HFFc6 (cell line): ENCODE data around the gene NES. TPM values are rescaled to one million over a fixed set of nuclear protein-coding genes. Genes with fewer than 3 reads are reported as not detected.

Experiments
- DNase-seq: peaks from one replicate; pipeline ENCODE4 v3.0.0-alpha.2; 2018
- H3K27ac Mint-ChIP-seq: 2 replicates; pipeline ENCODE4 v1.8.0; 2020; ENCODE audit warnings: mild to moderate bottlenecking, mixed read lengths
- H3K27me3 Mint-ChIP-seq: 2 replicates; pipeline ENCODE4 v1.8.0; 2021; ENCODE audit warnings: mild to moderate bottlenecking, moderate library complexity, mixed read lengths; ENCODE audit not compliant: insufficient read depth
- H3K36me3 Mint-ChIP-seq: 2 replicates; pipeline ENCODE4 v1.8.0; 2021; ENCODE audit warnings: low read depth, mixed read lengths
- H3K4me1 Mint-ChIP-seq: 2 replicates; pipeline ENCODE4 v1.8.0; 2020; ENCODE audit warnings: low read depth, mixed read lengths
- H3K4me3 Mint-ChIP-seq: 2 replicates; pipeline ENCODE4 v1.8.0; 2020; ENCODE audit warnings: mild to moderate bottlenecking, moderate library complexity, mixed read lengths
- H3K9me3 Mint-ChIP-seq: 2 replicates; pipeline ENCODE4 v1.8.0; 2020; ENCODE audit warnings: mild to moderate bottlenecking, mixed read lengths
- CTCF ChIP-seq: fragments of 200-600 bp; sonication (generic); IDR thresholded peaks from 2 replicates; pipeline ENCODE4 v1.5.0; 2021; ENCODE audit warnings: antibody characterized with exemption, mild to moderate bottlenecking
- total RNA-seq, 6 experiments: library from RNA; stranded (reverse); fragmentation: NEBNext Ultra II Directional; extraction: Animal tissue kit (Norgen Biotek cat#: 25700); gene quantifications; 2 replicates in 1 of 6; 3 replicates in 5 of 6; pipeline ENCODE4 v1.2.3, GENCODE V29; 2021

The NES gene
- total RNA-seq, 6 experiments from 2014 or later: 106 to 126 (median 116) TPM

DNA sequence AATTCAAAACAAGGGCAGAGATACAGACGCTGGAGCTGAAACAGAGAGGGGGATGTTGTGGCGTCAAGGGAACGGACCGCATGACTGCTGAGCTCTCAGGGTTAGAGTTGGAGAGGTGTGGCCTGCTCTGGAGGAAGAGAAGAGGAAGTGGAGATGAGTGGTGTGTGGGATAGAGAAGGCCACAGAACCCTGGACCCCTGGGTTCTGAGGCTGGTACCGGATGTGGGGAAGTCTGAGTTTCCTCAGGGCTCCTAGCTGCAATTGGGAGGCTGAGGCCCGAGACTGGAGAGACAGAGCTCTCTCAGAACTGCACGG is 33.5 kb downstream of the NES start:
- Mint-ChIP-seq H3K4me3 (no peak overlapping the region), H3K9me3 (no peaks in the 10 kb centered on the region), H3K36me3 (no peaks in the 10 kb centered on the region), H3K27me3 (peaks cover 73% of the 10 kb centered on the region), H3K27ac (no peak overlapping the region), H3K4me1 (peaks cover 7% of the 10 kb centered on the region; the same call in 1 of the 2 replicates)
- no peak for DNase-seq
- TF ChIP-seq CTCF: no peak

DNA sequence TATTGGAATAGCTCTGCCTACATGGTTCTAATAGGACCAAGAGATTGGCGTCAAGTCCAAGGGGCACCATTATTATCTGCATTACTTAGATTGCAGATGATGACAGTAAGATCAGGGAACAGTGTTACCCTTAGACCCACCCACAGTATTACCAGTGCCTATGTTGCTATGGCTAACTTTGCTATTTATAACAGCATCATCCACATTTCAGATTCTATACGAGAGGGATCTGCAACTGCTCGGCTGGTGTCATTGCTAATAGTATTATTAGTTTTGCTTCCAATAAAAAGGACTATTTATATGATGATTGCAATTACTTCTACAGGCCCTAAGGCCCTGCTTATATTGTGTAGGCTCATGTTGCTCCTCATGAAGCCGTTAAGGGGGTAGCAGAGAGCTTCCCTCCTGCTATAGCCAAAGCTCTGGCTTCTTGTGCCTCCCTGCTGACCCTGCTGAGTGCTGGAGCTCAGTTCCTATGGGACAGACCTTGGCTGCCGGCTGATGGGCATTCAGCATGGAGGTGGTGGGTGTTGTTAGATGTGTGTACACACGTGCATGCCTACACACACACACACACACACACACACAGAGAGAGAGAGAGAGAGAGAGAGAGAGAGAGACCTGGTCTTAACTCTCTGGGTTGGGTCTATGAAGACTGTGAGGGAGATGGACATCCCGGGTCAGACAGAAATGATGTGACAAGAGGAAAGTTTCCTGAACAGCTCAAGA is 34.0 kb downstream of the NES start:
- Mint-ChIP-seq H3K36me3 (no peaks in the 10 kb centered on the region), H3K9me3 (no peaks in the 10 kb centered on the region), H3K27me3 (peaks cover 74% of the 10 kb centered on the region), H3K27ac (no peak overlapping the region), H3K4me3 (no peak overlapping the region), H3K4me1 (peaks cover 7% of the 10 kb centered on the region; the same call in 1 of the 2 replicates)
- TF ChIP-seq CTCF: no peak
- DNase-seq: no peak

GRCh38 chr1:156642265-156643048 is 34.8 kb downstream of the NES start:
- Mint-ChIP-seq H3K27me3 (peaks cover 67% of the 10 kb centered on the region), H3K4me1 (peaks cover 7% of the 10 kb centered on the region; the same call in 1 of the 2 replicates), H3K36me3 (no peaks in the 10 kb centered on the region), H3K4me3 (no peak overlapping the region), H3K9me3 (no peaks in the 10 kb centered on the region), H3K27ac (no peak overlapping the region)
- TF ChIP-seq CTCF: no peak
- no peak for DNase-seq

DNA sequence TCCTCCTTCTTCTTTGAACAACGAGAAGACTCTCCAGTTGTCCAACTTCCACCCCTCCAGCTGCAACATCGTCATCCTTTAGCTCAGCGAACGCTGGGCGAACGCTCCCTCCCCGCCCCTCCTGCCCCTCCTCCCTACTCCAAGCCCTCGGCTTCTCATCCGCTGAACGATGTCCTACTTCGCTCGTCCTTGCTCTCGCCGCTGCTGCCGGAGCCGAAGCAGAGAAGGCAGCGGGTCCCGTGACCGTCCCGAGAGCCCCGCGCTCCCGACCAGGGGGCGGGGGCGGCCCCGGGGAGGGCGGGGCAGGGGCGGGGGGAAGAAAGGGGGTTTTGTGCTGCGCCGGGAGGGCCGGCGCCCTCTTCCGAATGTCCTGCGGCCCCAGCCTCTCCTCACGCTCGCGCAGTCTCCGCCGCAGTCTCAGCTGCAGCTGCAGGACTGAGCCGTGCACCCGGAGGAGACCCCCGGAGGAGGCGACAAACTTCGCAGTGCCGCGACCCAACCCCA is 35.4 kb downstream of the NES start, which contains the start of gene BCAN:
Gene BCAN (plus strand): TSS at position 357 of the 504 bp plus-strand sequence. CDS start 3,938 bp downstream, outside the sequence.
- Mint-ChIP-seq H3K4me3 (no peak within 1 kb of the TSS), H3K27me3 (peaks cover 68% of the 10 kb centered on the region), H3K36me3 (no peaks in the 10 kb centered on the region), H3K27ac (no peak within 1 kb of the TSS), H3K9me3 (no peaks in the 10 kb centered on the region), H3K4me1 (peaks cover 7% of the 10 kb centered on the region; the same call in 1 of the 2 replicates)
- TF ChIP-seq CTCF: no peak
- DNase-seq: no peak

DNA sequence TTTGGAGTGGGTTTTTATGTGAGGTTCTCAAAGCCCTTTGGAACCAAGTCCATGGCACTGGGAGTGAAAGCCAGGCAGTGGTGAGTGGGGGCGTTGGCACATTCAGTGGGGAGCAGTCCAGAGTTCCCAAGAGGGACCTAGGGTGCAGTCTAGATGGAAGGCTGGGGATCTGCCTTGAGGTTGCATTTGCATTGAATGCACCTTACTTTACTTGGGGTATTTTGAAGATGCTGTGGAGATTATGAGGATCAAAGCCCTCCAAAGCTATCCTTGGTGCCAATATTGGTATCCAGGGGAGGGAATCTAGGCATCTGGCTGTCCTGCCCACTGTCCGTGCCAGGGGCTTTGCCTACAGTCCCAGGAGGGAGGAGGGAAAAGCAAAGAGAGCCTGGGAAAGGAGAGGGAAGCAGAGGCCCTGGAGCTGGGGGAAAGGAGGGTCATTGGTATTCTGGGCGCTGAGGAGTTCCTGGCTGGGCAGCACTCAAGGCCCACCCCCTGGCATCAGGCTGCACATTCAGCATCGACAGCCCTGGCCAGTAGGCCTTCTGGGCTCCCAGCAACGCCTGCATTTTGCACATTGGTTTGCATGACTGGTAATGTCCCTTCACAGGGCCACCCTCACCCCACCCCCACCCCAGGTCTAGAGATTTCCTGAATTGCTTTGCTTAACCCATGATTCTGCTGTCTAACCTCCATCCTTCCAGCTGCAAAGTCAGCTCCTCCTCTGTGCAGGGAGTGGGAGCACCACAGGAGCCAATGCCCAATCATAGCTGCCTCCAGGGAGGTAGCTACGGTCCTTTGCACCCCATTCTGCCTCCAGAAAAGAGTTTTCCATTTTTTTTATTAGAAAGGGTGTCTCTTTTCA is 36.1 kb downstream of the NES start:
- H3K27me3 Mint-ChIP-seq: peaks cover 66% of the 10 kb centered on the region
- no peak overlapping the region for H3K4me3 Mint-ChIP-seq
- no peaks in the 10 kb centered on the region for H3K36me3 Mint-ChIP-seq

More for the DNA sequence above, 36.1 kb downstream of the NES start:
- no peak for DNase-seq
- TF ChIP-seq CTCF: no peak
- no peaks in the 10 kb centered on the region for H3K9me3 Mint-ChIP-seq
- H3K27ac Mint-ChIP-seq: no peak overlapping the region
- peaks cover 7% of the 10 kb centered on the region; the same call in 1 of the 2 replicates for H3K4me1 Mint-ChIP-seq
